ENCODE results near the gene CASQ1.

CASQ1 gene

GRCh38 chr1:160222546-160222945, 32.2 kb downstream of the CASQ1 start:
- TF ChIP-seq MYC (IDR thresholded peaks at IDR 0.05; ENCODE audit: low read depth, low read length), result no peak
- TF ChIP-seq, protein P1, sequence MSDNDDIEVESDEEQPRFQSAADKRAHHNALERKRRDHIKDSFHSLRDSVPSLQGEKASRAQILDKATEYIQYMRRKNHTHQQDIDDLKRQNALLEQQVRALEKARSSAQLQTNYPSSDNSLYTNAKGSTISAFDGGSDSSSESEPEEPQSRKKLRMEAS (IDR thresholded peaks at IDR 0.05; ENCODE audit: low read depth, low read length), result no peak
- TF ChIP-seq CTCF (IDR thresholded peaks at IDR 0.05; ENCODE audit: low read depth, low read length), result no peak
- TF ChIP-seq POLR2A (IDR thresholded peaks at IDR 0.05; ENCODE audit: extremely low read depth, insufficient read length), result no peak
- H3K4me3 ChIP-seq (ENCODE audit: low read depth, low read length), result no peak overlapping the region
- DNase-seq (ENCODE audit: low read depth), result no peak

DNA sequence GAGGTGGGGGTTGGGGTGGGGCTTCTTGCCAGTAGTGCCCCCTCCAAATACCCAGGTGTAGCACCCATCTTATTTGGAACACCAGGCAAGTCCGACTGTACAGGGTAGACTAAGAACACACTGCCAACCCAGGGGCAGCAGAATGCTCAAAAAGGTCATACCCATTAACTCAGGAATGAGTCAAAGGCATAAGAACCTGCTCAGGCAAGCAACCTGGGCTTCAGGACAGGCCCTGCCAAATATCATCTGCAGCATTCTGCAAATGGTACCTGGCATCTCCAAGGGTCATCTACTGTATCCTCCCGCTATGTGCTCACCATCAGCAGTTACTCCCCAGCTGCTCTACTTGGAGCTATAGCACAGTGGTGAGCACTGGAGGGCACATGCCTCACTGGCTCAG, 34.2 kb downstream of the CASQ1 start:
- TF ChIP-seq MYC (IDR thresholded peaks at IDR 0.05; ENCODE audit: low read depth, low read length) (no peak), CTCF (IDR thresholded peaks at IDR 0.05; ENCODE audit: low read depth, low read length) (no peak), POLR2A (IDR thresholded peaks at IDR 0.05; ENCODE audit: extremely low read depth, insufficient read length) (no peak)
- TF ChIP-seq, protein P1 (IDR thresholded peaks at IDR 0.05; ENCODE audit: low read depth, low read length), result no peak
- no peak overlapping the region for H3K4me3 ChIP-seq (ENCODE audit: low read depth, low read length)
- no peak for DNase-seq (ENCODE audit: low read depth)

DNA sequence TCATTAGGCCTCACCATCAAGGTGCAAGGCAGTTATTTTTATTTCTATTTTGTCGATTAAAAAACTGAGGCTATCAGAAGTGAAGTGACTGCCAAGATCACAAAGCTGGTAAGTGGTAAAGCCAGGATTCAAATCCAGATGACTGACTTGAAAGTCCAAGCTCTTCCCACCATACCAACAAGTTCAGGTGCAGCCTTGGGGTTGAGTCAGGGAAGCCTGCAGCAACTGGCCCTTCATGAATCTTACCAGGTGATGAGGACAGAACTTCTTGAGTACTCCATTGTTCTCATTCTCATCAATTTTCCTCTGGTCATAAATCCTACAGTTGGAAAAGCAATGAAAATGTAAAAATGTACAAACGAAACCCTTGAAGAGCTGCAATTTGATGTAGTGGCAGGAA, 35.0 kb downstream of the CASQ1 start:
- H3K4me3 ChIP-seq (ENCODE audit: low read depth, low read length), result no peak overlapping the region
- TF ChIP-seq MYC (IDR thresholded peaks at IDR 0.05; ENCODE audit: low read depth, low read length) (no peak), POLR2A (IDR thresholded peaks at IDR 0.05; ENCODE audit: extremely low read depth, insufficient read length) (no peak), CTCF (IDR thresholded peaks at IDR 0.05; ENCODE audit: low read depth, low read length) (no peak)
- TF ChIP-seq, protein P1 (IDR thresholded peaks at IDR 0.05; ENCODE audit: low read depth, low read length), result no peak
- no peak for DNase-seq (ENCODE audit: low read depth)

GRCh38 chr1:160226623-160227022, 36.2 kb downstream of the CASQ1 start:
- no peak for DNase-seq (ENCODE audit: low read depth)
- no peak overlapping the region for H3K4me3 ChIP-seq (ENCODE audit: low read depth, low read length)
- TF ChIP-seq CTCF (IDR thresholded peaks at IDR 0.05; ENCODE audit: low read depth, low read length) (no peak), POLR2A (IDR thresholded peaks at IDR 0.05; ENCODE audit: extremely low read depth, insufficient read length) (no peak), MYC (IDR thresholded peaks at IDR 0.05; ENCODE audit: low read depth, low read length) (no peak)
- TF ChIP-seq, protein P1 (IDR thresholded peaks at IDR 0.05; ENCODE audit: low read depth, low read length), result no peak

DNA sequence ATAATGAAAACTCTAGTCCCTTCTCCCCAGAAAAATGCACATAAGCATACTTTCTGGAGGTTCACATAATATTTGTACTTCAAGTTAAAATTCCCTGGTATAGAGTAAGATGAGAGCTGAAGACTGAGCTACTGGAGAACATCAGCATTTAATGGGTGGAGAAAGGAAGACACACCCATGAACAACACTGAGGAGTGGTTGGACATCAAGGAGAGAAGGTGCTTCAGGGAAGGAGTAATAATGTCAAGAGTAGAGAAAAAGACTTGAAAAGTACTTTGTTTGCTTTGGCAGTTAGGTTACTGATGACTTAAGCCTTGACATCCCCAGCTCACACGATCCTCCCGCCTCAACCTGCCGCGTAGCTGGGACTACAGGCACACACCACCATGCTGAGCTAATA, 36.7 kb downstream of the CASQ1 start:
- DNase-seq (ENCODE audit: low read depth), result no peak
- no peak overlapping the region for H3K4me3 ChIP-seq (ENCODE audit: low read depth, low read length)
- no peak for TF ChIP-seq CTCF (IDR thresholded peaks at IDR 0.05; ENCODE audit: low read depth, low read length)
- TF ChIP-seq, protein P1 (IDR thresholded peaks at IDR 0.05; ENCODE audit: low read depth, low read length), result no peak
- no peak for TF ChIP-seq POLR2A (IDR thresholded peaks at IDR 0.05; ENCODE audit: extremely low read depth, insufficient read length)
- TF ChIP-seq MYC (IDR thresholded peaks at IDR 0.05; ENCODE audit: low read depth, low read length), result no peak

DNA sequence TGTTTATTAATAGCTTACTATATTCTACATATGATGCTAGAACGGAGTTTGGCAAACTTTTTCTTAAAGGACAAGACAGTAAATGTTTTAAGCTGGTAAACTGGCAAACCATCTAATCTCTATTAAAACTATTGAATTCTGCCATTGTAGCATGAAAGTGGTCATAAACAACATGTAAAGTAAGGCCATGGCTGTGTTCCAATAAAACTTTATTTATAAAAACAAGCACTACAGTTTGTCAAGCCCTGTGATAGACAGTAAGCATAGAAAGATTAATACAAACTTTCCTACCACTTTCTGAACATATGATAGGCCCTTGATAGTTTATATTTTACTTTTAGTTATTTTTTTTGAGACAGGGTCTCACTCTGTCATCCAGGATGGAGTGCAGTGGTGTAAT, 37.2 kb downstream of the CASQ1 start:
- no peak overlapping the region for H3K4me3 ChIP-seq (ENCODE audit: low read depth, low read length)
- no peak for TF ChIP-seq CTCF (IDR thresholded peaks at IDR 0.05; ENCODE audit: low read depth, low read length)
- no peak for TF ChIP-seq POLR2A (IDR thresholded peaks at IDR 0.05; ENCODE audit: extremely low read depth, insufficient read length)
- no peak for TF ChIP-seq MYC (IDR thresholded peaks at IDR 0.05; ENCODE audit: low read depth, low read length)
- TF ChIP-seq, protein P1 (IDR thresholded peaks at IDR 0.05; ENCODE audit: low read depth, low read length), result no peak
- DNase-seq (ENCODE audit: low read depth), result no peak
